ENCODE data around the gene BCL2.

Gene BCL2

DNA sequence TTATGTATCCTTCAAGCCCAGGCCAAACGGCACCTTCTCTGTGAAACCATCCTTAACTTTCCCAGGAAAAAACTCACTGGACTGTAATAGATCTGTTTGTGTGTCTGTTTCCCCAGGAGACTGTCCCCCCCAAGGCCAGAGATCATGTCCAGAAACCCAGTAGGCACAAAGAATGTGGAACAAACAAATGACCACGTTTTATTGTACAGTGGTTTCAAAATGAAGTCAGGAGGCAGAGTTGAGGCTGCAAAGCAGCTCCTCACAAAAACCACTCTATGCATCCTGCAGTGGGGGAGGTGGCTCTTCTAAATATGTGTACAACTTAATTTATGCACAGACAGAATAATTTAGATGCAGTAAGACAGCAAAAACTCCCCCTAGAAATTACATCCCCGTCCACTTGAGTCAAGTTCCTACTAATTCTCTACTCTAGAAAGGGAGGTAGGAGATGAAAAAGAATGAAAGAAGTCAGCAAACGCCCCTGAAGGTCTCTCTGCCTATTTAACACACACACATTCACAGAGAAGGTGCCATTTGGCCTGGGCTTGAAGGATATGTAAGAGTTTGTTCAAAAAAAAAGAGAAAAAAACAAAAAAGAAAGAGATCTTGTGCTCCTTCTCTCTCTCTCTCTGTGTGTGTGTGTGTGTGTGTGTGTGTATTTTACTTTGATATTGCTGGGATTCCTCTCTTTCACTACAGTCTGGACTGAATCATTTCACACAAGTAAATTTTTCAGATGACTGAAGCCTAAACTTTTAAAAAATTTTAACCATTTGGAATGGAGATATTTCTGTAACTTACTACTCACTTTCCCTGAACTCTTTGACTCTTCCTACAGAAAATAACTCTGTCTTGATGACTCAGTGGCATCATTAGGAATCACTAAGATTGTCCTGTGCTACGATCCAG lies 19.5 kb downstream of the BCL2 start:
- TF ChIP-seq, protein P1, sequence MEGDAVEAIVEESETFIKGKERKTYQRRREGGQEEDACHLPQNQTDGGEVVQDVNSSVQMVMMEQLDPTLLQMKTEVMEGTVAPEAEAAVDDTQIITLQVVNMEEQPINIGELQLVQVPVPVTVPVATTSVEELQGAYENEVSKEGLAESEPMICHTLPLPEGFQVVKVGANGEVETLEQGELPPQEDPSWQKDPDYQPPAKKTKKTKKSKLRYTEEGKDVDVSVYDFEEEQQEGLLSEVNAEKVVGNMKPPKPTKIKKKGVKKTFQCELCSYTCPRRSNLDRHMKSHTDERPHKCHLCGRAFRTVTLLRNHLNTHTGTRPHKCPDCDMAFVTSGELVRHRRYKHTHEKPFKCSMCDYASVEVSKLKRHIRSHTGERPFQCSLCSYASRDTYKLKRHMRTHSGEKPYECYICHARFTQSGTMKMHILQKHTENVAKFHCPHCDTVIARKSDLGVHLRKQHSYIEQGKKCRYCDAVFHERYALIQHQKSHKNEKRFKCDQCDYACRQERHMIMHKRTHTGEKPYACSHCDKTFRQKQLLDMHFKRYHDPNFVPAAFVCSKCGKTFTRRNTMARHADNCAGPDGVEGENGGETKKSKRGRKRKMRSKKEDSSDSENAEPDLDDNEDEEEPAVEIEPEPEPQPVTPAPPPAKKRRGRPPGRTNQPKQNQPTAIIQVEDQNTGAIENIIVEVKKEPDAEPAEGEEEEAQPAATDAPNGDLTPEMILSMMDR (IDR thresholded peaks at IDR 0.05): no peak
- TF ChIP-seq ZFX (IDR thresholded peaks at IDR 0.05; ENCODE audit: borderline replicate concordance): no peak
- no peak overlapping the region for H3K27ac ChIP-seq

DNA sequence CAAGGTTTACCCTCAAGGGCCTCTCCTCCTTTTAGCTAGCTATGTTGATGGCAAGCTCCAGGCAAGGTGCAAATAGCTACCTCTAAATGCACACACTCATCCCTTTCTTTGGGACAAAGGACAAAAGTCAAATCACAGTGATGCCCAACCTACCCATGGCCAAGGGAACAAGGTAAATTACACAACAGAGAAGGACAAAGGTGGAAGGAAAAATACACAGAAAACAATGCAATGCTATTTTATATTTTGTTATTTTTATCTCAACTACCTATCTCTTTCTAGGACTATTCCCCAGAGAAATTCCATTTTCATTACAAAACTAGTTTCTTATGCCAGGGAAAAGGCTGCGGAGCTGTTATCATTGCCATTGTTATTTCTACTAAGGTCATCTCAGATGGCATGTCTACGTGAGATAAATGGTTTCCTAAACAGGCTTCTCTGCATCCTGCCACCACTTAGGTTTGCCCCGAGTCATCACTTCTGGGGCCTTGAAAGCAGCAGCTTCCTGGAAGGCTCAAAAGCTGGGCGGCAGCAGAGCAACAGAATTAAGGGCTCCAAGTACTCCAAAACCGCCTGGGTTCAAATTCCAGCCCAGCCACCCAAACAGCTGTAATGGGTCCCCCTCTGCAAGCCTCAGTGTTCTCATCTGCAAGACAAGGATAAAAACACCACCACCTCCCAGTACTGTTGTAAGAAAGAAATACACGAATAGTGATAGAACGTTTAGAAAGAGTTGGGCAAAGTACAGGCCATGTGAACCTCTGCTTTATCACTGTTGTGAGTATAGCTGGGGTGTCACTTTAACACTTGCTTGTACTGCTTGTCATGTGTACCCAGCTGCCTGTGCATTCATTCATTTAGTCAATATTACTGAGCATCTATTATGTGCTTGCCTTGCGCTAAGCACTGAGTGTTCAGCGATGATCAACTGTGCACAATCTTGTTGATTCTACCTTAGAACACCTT lies 20.9 kb downstream of the BCL2 start:
- no peak overlapping the region for H3K27ac ChIP-seq
- no peak for TF ChIP-seq ZFX (IDR thresholded peaks at IDR 0.05; ENCODE audit: borderline replicate concordance)
- TF ChIP-seq, protein P1 (IDR thresholded peaks at IDR 0.05): no peak

DNA sequence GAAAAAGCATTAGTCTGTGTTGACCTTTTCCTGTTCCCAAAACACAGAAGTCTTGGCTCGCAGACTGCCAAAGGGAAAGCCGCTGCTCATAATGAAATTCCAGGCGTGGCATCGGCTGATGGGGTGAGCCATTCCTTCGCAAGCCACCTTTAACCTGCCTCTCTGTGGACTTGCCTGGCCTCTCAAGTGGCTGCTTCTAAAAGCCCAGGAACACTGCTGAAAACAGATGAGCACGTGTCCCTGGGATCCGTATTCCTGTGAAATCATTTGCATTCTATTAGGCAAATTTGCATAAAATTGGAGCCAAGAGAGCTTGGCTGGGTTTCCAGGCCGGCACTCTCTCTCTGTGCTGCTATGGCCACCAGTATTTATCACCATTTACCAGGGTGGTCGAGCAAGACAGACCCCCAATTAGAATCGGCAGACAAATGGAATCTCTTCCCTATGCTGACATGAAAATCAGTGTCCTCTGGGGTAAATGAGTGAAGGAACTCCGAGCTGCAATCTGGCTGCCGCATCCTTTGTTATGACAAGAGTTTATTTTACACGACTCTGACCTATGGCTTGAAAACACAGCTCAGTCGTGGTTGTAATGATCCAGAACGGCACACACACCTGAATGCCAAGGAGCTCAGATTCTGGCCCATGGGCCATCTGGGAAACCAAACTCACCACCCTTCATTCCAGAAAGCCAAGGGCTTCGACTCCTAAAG lies 21.7 kb downstream of the BCL2 start:
- TF ChIP-seq, protein P1 (IDR thresholded peaks at IDR 0.05): no peak
- no peak for TF ChIP-seq ZFX (IDR thresholded peaks at IDR 0.05; ENCODE audit: borderline replicate concordance)
- H3K27ac ChIP-seq: no peak overlapping the region

DNA sequence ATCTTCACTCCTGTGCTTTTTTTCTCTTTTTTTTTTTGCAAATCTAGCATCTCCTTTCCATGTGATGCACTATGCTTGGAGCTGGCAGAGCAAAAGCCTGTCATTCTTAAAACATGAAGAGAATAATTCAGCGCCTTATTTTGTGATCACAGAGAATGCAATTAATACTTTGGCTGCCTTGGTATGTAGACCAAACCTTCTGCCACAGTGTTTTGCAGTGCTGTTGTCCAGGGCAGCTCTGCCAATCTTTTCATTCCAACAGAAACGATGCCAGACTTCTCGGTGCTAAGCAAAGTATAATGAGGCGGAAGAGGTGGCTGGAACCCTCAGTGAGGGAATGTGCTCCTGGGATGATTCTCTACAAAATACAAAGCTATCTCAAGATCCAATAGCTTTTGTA lies 25.6 kb downstream of the BCL2 start:
- no peak for TF ChIP-seq ZFX (IDR thresholded peaks at IDR 0.05; ENCODE audit: borderline replicate concordance)
- no peak overlapping the region for H3K27ac ChIP-seq

DNA sequence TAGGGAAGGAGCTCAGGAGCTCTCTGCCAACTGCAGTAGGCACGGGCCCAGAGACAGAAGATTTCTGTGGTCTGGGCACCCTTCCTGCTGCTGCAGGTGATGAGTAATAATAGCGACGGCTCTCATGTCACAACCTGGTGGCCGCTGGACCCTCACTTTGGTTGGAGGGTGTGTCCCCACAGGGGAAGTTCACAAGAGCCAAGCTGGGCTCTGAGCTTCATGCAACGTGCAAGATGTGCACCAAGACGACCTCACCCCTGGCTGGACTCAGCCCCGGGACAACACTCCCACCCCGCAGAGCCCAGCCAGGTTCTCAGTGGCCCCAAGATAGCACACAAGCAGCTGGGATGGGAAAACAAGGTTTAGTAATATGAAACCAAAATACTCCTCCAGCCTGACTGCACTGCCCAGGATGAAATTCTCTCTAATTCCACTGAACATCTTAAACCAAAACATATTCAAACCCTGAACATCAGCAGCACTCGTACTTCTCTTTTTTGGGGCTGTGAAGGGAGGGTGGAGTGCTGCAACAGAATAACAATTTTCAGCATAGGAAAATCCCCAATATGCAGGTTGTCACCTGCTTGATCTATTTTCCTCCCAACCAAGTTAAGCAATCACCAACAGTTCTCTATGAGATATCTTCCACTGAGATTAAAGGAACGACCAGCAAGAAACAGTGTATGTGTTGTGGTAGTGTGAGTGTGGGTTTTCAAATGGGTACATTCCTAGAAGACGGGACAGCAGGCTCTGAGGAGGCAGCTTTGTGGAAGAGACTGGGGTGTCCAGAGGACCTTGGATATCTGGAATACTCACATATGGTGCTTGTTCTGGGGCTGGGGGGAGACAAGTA lies 26.5 kb downstream of the BCL2 start:
- TF ChIP-seq ZFX (IDR thresholded peaks at IDR 0.05; ENCODE audit: borderline replicate concordance): no peak
- TF ChIP-seq, protein P1 (IDR thresholded peaks at IDR 0.05): no peak
- no peak overlapping the region for H3K27ac ChIP-seq

DNA sequence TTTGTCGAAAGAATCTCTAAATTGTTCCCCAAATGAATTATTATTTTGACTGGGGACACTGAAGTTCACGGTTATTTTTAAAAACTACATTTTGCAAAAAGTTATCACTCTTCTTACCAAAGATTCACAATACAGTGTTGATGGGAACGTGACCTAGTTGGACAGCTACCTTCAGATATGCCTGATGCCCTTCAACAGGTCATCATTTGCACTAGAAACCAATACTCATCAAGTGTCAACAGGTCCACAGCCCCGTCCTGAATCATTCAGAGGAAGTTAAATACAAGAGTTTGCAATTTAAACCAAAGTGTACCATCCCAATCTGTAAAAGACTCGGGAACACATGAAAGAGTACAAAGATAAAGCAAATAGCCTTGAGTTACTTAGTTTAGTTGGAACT lies 28.3 kb downstream of the BCL2 start:
- no peak overlapping the region for H3K27ac ChIP-seq

More for the DNA sequence above, 28.3 kb downstream of the BCL2 start:
- TF ChIP-seq ZFX (IDR thresholded peaks at IDR 0.05; ENCODE audit: borderline replicate concordance): no peak
- TF ChIP-seq, protein P1 (IDR thresholded peaks at IDR 0.05): no peak
